H1 (cell line): ENCODE data around the gene COX14.

Source experiments
- CHD2 ChIP-seq: IDR thresholded peaks from 2 replicates; pipeline ENCODE4 v1.6.1; 2012; ENCODE audit warnings: low read length, improper control_type of control experiment
- EZH2 ChIP-seq: fragments of 200-600 bp; sonication (generic); IDR thresholded peaks from 2 replicates; pipeline ENCODE4 v1.7.1; 2012; ENCODE audit warnings: low read depth, mild to moderate bottlenecking, moderate library complexity, low read length, inconsistent platforms; ENCODE audit not compliant: severe bottlenecking
- GABPA ChIP-seq: IDR thresholded peaks from 2 replicates; pipeline ENCODE4 v1.6.1; 2011; ENCODE audit warnings: mild to moderate bottlenecking, low read length, moderate library complexity, borderline replicate concordance; ENCODE audit not compliant: insufficient read depth
- NANOG ChIP-seq: IDR thresholded peaks from 2 replicates; pipeline ENCODE4 v1.6.1; 2011; ENCODE audit warnings: low read length, low read depth, mild to moderate bottlenecking, inconsistent platforms; ENCODE audit not compliant: insufficient read depth, poor library complexity, severe bottlenecking
- POLR2A ChIP-seq, 2 experiments: IDR thresholded peaks; 1 replicate in 1 of 2; 2 replicates in 1 of 2; pipeline ENCODE4 v1.6.1; 2011; ENCODE audit warnings: low read depth in 2 of 2, low read length in 2 of 2, mild to moderate bottlenecking in 2 of 2; ENCODE audit errors: control extremely low read depth in 1 of 2
- SIX5 ChIP-seq: IDR thresholded peaks from 2 replicates; pipeline ENCODE4 v1.6.1; 2011; ENCODE audit warnings: mild to moderate bottlenecking, low read depth, low read length
- SP1 ChIP-seq: IDR thresholded peaks from 2 replicates; pipeline ENCODE4 v1.6.1; 2011; ENCODE audit warnings: low read depth, low read length
- TAF1 ChIP-seq: IDR thresholded peaks from 2 replicates; pipeline ENCODE4 v1.6.1; 2011; ENCODE audit warnings: mild to moderate bottlenecking, low read depth, low read length
- YY1 ChIP-seq: IDR thresholded peaks from 2 replicates; pipeline ENCODE4 v1.6.1; 2011; ENCODE audit warnings: low read depth, mild to moderate bottlenecking, low read length
- TF ChIP-seq, protein P1 (sequence below), 3 experiments: IDR thresholded peaks; 1 replicate in 2 of 3; 2 replicates in 1 of 3; pipeline versions ENCODE4 v1.5.1 to v1.6.1; 2011; ENCODE audit warnings: low read length in 3 of 3, mild to moderate bottlenecking in 3 of 3, inconsistent platforms in 2 of 3, low read depth in 1 of 3, moderate library complexity in 1 of 3; ENCODE audit not compliant: insufficient read depth in 1 of 3; ENCODE audit errors: control extremely low read depth in 1 of 3
- TF ChIP-seq, protein P2 (sequence below): IDR thresholded peaks from 2 replicates; pipeline ENCODE4 v1.6.1; 2012; ENCODE audit warnings: inconsistent platforms
- TF ChIP-seq, protein P3 (sequence below): IDR thresholded peaks from 2 replicates; pipeline ENCODE4 v1.6.1; 2012; ENCODE audit warnings: low read length, inconsistent platforms

DNA sequence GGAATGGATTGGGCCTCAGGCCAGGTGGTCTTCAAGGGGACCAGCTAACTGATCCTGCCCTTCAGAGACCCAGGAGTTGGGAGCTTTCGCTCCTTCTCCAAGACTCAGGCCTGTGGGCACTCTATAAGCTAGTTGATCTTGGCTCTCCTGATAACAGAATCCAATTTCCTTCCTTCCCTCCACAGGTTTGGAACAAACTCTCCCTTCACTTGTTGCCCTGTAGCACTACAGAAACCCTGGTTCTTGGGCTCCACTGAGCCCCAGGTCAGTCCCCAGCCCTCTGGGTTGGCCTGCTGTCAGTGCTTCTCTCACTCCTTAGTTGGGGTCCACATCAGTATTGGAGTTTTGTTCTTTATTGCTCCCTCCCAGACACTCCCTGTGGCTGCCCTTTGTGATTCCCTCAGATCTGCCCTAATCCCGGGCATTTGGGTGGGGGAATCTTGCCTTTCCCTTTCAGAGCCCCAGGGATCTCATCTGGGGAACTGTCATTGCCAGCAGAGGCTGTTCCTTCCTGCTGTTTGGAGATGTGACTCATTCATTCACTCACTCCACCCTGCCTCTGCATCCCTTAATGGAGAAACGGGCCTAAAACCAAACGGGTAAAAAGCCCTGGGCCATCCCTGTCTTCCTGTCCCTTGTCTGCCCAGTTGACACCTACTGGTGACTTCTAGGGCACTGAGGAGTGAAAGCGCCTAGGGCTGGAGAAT lies 12.6 kb upstream of the COX14 start:
- TF ChIP-seq TAF1 (no peak), CHD2 (no peak), SP1 (no peak), POLR2A (IDR thresholded peaks at IDR 0.05; ENCODE audit: control extremely low read depth in 1 of 2, low read depth in 2 of 2, low read length in 2 of 2) (no peak; a peak in 1 of 3 replicates), EZH2 (no peak), YY1 (no peak), NANOG (no peak), SIX5 (no peak), GABPA (no peak)
- TF ChIP-seq, protein P1, sequence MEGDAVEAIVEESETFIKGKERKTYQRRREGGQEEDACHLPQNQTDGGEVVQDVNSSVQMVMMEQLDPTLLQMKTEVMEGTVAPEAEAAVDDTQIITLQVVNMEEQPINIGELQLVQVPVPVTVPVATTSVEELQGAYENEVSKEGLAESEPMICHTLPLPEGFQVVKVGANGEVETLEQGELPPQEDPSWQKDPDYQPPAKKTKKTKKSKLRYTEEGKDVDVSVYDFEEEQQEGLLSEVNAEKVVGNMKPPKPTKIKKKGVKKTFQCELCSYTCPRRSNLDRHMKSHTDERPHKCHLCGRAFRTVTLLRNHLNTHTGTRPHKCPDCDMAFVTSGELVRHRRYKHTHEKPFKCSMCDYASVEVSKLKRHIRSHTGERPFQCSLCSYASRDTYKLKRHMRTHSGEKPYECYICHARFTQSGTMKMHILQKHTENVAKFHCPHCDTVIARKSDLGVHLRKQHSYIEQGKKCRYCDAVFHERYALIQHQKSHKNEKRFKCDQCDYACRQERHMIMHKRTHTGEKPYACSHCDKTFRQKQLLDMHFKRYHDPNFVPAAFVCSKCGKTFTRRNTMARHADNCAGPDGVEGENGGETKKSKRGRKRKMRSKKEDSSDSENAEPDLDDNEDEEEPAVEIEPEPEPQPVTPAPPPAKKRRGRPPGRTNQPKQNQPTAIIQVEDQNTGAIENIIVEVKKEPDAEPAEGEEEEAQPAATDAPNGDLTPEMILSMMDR (IDR thresholded peaks at IDR 0.05; ENCODE audit: control extremely low read depth in 1 of 3, insufficient read depth in 1 of 3, low read depth in 1 of 3, low read length in 3 of 3), result no peak
- TF ChIP-seq, protein P2, sequence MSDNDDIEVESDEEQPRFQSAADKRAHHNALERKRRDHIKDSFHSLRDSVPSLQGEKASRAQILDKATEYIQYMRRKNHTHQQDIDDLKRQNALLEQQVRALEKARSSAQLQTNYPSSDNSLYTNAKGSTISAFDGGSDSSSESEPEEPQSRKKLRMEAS, result no peak
- TF ChIP-seq, protein P3, sequence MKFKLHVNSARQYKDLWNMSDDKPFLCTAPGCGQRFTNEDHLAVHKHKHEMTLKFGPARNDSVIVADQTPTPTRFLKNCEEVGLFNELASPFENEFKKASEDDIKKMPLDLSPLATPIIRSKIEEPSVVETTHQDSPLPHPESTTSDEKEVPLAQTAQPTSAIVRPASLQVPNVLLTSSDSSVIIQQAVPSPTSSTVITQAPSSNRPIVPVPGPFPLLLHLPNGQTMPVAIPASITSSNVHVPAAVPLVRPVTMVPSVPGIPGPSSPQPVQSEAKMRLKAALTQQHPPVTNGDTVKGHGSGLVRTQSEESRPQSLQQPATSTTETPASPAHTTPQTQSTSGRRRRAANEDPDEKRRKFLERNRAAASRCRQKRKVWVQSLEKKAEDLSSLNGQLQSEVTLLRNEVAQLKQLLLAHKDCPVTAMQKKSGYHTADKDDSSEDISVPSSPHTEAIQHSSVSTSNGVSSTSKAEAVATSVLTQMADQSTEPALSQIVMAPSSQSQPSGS, result no peak
